ENCODE results near the gene VSIG8.

VSIG8 gene

DNA sequence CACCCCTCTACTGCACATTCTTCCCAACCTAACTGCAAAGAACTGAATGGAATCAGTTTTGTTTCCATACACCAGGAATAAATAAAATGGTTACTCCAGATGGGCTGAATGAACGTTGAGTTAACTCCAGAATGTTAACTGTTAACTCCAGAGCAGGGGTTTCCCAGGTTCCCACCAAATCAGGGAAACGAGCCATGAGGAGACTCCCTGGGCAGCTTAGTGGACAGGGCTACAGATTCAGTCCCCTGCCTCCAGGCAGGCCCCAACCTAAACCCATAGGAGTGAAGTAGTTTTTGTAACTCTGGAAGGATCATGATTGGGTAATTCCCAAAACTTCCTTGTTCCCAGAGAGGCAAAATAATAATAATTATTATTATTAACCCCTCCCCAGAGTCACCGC, 14.1 kb downstream of the VSIG8 start:
- no peak overlapping the region for H3K4me3 ChIP-seq (ENCODE audit: low read length in 2 of 2)
- no peaks in the 10 kb centered on the region for H3K36me3 ChIP-seq (ENCODE audit: control insufficient read depth in 2 of 2, insufficient read depth in 2 of 2, low read length in 2 of 2)
- H3K9me3 ChIP-seq (ENCODE audit: control insufficient read depth in 2 of 2, low read length in 2 of 2): no peaks in the 10 kb centered on the region
- H3K27me3 ChIP-seq (ENCODE audit: control insufficient read depth in 2 of 2, insufficient read depth in 2 of 2, low read length in 2 of 2): no peaks in the 10 kb centered on the region
- no peak overlapping the region for H3K27ac ChIP-seq (ENCODE audit: low read depth in 2 of 2, low read length in 2 of 2)
- no peak overlapping the region for H3K9ac ChIP-seq (ENCODE audit: low read depth in 1 of 2, low read length in 2 of 2)
- peaks cover 2 to 3% of the 10 kb centered on the region in 2 donors for H3K4me1 ChIP-seq (ENCODE audit: control insufficient read depth in 2 of 2, insufficient read depth in 2 of 2, low read length in 2 of 2)

- Histone ChIP-seq H3K27me3 (ENCODE audit: control insufficient read depth in 2 of 2, insufficient read depth in 2 of 2, low read length in 2 of 2) (no peaks in the 10 kb centered on the region), H3K4me3 (ENCODE audit: low read length in 2 of 2) (no peak overlapping the region), H3K27ac (ENCODE audit: low read depth in 2 of 2, low read length in 2 of 2) (no peak overlapping the region), H3K9me3 (ENCODE audit: control insufficient read depth in 2 of 2, low read length in 2 of 2) (no peaks in the 10 kb centered on the region), H3K4me1 (ENCODE audit: control insufficient read depth in 2 of 2, insufficient read depth in 2 of 2, low read length in 2 of 2) (peaks cover 0 to 2% of the 10 kb centered on the region in 2 donors), H3K9ac (ENCODE audit: low read depth in 1 of 2, low read length in 2 of 2) (no peak overlapping the region), H3K36me3 (ENCODE audit: control insufficient read depth in 2 of 2, insufficient read depth in 2 of 2, low read length in 2 of 2) (no peaks in the 10 kb centered on the region)
These were observed 15.2 kb downstream of the VSIG8 start for GRCh38 chr1:159847231-159847630.

- Histone ChIP-seq H3K4me1 (ENCODE audit: control insufficient read depth in 2 of 2, insufficient read depth in 2 of 2, low read length in 2 of 2) (peaks cover 0 to 2% of the 10 kb centered on the region in 2 donors), H3K36me3 (ENCODE audit: control insufficient read depth in 2 of 2, insufficient read depth in 2 of 2, low read length in 2 of 2) (no peaks in the 10 kb centered on the region), H3K4me3 (ENCODE audit: low read length in 2 of 2) (no peak overlapping the region), H3K27me3 (ENCODE audit: control insufficient read depth in 2 of 2, insufficient read depth in 2 of 2, low read length in 2 of 2) (no peaks in the 10 kb centered on the region), H3K9me3 (ENCODE audit: control insufficient read depth in 2 of 2, low read length in 2 of 2) (no peaks in the 10 kb centered on the region), H3K9ac (ENCODE audit: low read depth in 1 of 2, low read length in 2 of 2) (no peak overlapping the region), H3K27ac (ENCODE audit: low read depth in 2 of 2, low read length in 2 of 2) (no peak overlapping the region)
These were observed 16.5 kb downstream of the VSIG8 start for GRCh38 chr1:159845751-159846629.

DNA sequence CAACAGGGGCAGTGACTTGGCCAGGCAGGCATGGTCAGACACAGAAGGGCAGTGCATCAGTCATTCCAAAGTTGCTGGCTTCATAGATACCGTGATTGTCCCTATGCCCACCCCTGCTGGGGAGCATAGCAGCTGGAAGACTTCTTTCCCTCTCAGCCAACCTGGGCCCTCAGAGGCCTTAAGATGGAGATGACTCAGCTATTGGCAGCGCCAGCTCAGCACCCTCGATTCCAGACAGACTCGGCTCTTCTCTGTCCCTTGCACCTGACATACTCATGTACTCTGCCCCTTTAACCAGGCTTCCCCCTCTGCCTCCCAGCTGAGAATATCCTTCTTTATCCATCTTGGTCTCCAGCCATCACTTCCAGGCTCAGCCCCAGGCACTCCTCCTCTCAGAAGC, 19.0 kb downstream of the VSIG8 start:
- H3K4me1 ChIP-seq (ENCODE audit: control insufficient read depth in 2 of 2, insufficient read depth in 2 of 2, low read length in 2 of 2): no peaks in the 10 kb centered on the region
- H3K27ac ChIP-seq (ENCODE audit: low read depth in 2 of 2, low read length in 2 of 2): no peak overlapping the region
- H3K36me3 ChIP-seq (ENCODE audit: control insufficient read depth in 2 of 2, insufficient read depth in 2 of 2, low read length in 2 of 2): no peaks in the 10 kb centered on the region
- no peak overlapping the region for H3K4me3 ChIP-seq (ENCODE audit: low read length in 2 of 2)
- H3K27me3 ChIP-seq (ENCODE audit: control insufficient read depth in 2 of 2, insufficient read depth in 2 of 2, low read length in 2 of 2): no peaks in the 10 kb centered on the region
- H3K9me3 ChIP-seq (ENCODE audit: control insufficient read depth in 2 of 2, low read length in 2 of 2): no peaks in the 10 kb centered on the region
- H3K9ac ChIP-seq (ENCODE audit: low read depth in 1 of 2, low read length in 2 of 2): no peak overlapping the region

GRCh38 chr1:159841749-159842148, 20.7 kb downstream of the VSIG8 start:
- Histone ChIP-seq H3K4me3 (ENCODE audit: low read length in 2 of 2) (no peak overlapping the region), H3K9me3 (ENCODE audit: control insufficient read depth in 2 of 2, low read length in 2 of 2) (no peaks in the 10 kb centered on the region), H3K9ac (ENCODE audit: low read depth in 1 of 2, low read length in 2 of 2) (no peak overlapping the region), H3K27me3 (ENCODE audit: control insufficient read depth in 2 of 2, insufficient read depth in 2 of 2, low read length in 2 of 2) (no peaks in the 10 kb centered on the region), H3K27ac (ENCODE audit: low read depth in 2 of 2, low read length in 2 of 2) (no peak overlapping the region), H3K36me3 (ENCODE audit: control insufficient read depth in 2 of 2, insufficient read depth in 2 of 2, low read length in 2 of 2) (no peaks in the 10 kb centered on the region), H3K4me1 (ENCODE audit: control insufficient read depth in 2 of 2, insufficient read depth in 2 of 2, low read length in 2 of 2) (no peaks in the 10 kb centered on the region)

GRCh38 chr1:159839116-159839849, 23.2 kb downstream of the VSIG8 start:
- Histone ChIP-seq H3K4me3 (ENCODE audit: low read length in 2 of 2) (no peak overlapping the region), H3K9me3 (ENCODE audit: control insufficient read depth in 2 of 2, low read length in 2 of 2) (no peaks in the 10 kb centered on the region), H3K4me1 (ENCODE audit: control insufficient read depth in 2 of 2, insufficient read depth in 2 of 2, low read length in 2 of 2) (no peaks in the 10 kb centered on the region), H3K36me3 (ENCODE audit: control insufficient read depth in 2 of 2, insufficient read depth in 2 of 2, low read length in 2 of 2) (no peaks in the 10 kb centered on the region), H3K27ac (ENCODE audit: low read depth in 2 of 2, low read length in 2 of 2) (no peak overlapping the region), H3K9ac (ENCODE audit: low read depth in 1 of 2, low read length in 2 of 2) (no peak overlapping the region), H3K27me3 (ENCODE audit: control insufficient read depth in 2 of 2, insufficient read depth in 2 of 2, low read length in 2 of 2) (no peaks in the 10 kb centered on the region)

- Histone ChIP-seq H3K27me3 (ENCODE audit: control insufficient read depth in 2 of 2, insufficient read depth in 2 of 2, low read length in 2 of 2) (no peaks in the 10 kb centered on the region), H3K4me1 (ENCODE audit: control insufficient read depth in 2 of 2, insufficient read depth in 2 of 2, low read length in 2 of 2) (no peaks in the 10 kb centered on the region), H3K9ac (ENCODE audit: low read depth in 1 of 2, low read length in 2 of 2) (no peak overlapping the region), H3K9me3 (ENCODE audit: control insufficient read depth in 2 of 2, low read length in 2 of 2) (no peaks in the 10 kb centered on the region), H3K36me3 (ENCODE audit: control insufficient read depth in 2 of 2, insufficient read depth in 2 of 2, low read length in 2 of 2) (no peaks in the 10 kb centered on the region), H3K4me3 (ENCODE audit: low read length in 2 of 2) (no peak overlapping the region), H3K27ac (ENCODE audit: low read depth in 2 of 2, low read length in 2 of 2) (no peak overlapping the region)
These were observed 23.7 kb downstream of the VSIG8 start for GRCh38 chr1:159838715-159839114.

GRCh38 chr1:159835862-159836525, 26.5 kb downstream of the VSIG8 start:
- no peaks in the 10 kb centered on the region for H3K9me3 ChIP-seq (ENCODE audit: control insufficient read depth in 2 of 2, low read length in 2 of 2)
- H3K4me1 ChIP-seq (ENCODE audit: control insufficient read depth in 2 of 2, insufficient read depth in 2 of 2, low read length in 2 of 2): no peaks in the 10 kb centered on the region
- H3K9ac ChIP-seq (ENCODE audit: low read depth in 1 of 2, low read length in 2 of 2): no peak overlapping the region
- H3K27me3 ChIP-seq (ENCODE audit: control insufficient read depth in 2 of 2, insufficient read depth in 2 of 2, low read length in 2 of 2): no peaks in the 10 kb centered on the region
- H3K4me3 ChIP-seq (ENCODE audit: low read length in 2 of 2): no peak overlapping the region
- no peak overlapping the region for H3K27ac ChIP-seq (ENCODE audit: low read depth in 2 of 2, low read length in 2 of 2)
- H3K36me3 ChIP-seq (ENCODE audit: control insufficient read depth in 2 of 2, insufficient read depth in 2 of 2, low read length in 2 of 2): no peaks in the 10 kb centered on the region

GRCh38 chr1:159835356-159835755, 27.1 kb downstream of the VSIG8 start:
- Histone ChIP-seq H3K27me3 (ENCODE audit: control insufficient read depth in 2 of 2, insufficient read depth in 2 of 2, low read length in 2 of 2) (no peaks in the 10 kb centered on the region), H3K9ac (ENCODE audit: low read depth in 1 of 2, low read length in 2 of 2) (no peak overlapping the region), H3K4me3 (ENCODE audit: low read length in 2 of 2) (no peak overlapping the region), H3K36me3 (ENCODE audit: control insufficient read depth in 2 of 2, insufficient read depth in 2 of 2, low read length in 2 of 2) (no peaks in the 10 kb centered on the region), H3K4me1 (ENCODE audit: control insufficient read depth in 2 of 2, insufficient read depth in 2 of 2, low read length in 2 of 2) (no peaks in the 10 kb centered on the region), H3K27ac (ENCODE audit: low read depth in 2 of 2, low read length in 2 of 2) (no peak overlapping the region), H3K9me3 (ENCODE audit: control insufficient read depth in 2 of 2, low read length in 2 of 2) (no peaks in the 10 kb centered on the region)

DNA sequence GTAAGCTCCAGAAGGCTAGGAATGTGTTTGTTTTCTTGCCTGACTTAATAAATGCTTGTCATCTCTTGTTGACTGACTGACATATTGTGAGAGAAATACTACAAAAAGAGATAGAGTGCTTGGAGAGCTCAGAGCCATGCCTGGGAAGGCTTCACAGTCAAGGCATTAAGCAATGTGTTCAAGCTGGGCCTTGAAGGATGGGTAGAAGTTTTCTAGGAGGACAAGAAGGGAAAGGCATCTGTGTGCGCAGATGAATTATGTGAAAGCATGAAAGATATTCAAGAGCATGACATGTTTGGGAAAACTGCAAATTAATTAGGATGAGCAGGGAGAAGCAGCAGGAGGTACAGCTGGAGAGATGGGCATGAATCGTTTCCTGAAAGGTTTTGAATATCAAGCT, 30.1 kb downstream of the VSIG8 start:
- Histone ChIP-seq H3K9ac (ENCODE audit: low read depth in 1 of 2, low read length in 2 of 2) (no peak overlapping the region), H3K27ac (ENCODE audit: low read depth in 2 of 2, low read length in 2 of 2) (no peak overlapping the region), H3K4me3 (ENCODE audit: low read length in 2 of 2) (no peak overlapping the region), H3K36me3 (ENCODE audit: control insufficient read depth in 2 of 2, insufficient read depth in 2 of 2, low read length in 2 of 2) (no peaks in the 10 kb centered on the region), H3K27me3 (ENCODE audit: control insufficient read depth in 2 of 2, insufficient read depth in 2 of 2, low read length in 2 of 2) (no peaks in the 10 kb centered on the region), H3K4me1 (ENCODE audit: control insufficient read depth in 2 of 2, insufficient read depth in 2 of 2, low read length in 2 of 2) (peaks cover 0 to 3% of the 10 kb centered on the region in 2 donors), H3K9me3 (ENCODE audit: control insufficient read depth in 2 of 2, low read length in 2 of 2) (no peaks in the 10 kb centered on the region)

Measured in mucosa of rectum (tissue), 2 donors.